GM18526 (cell line): ENCODE data around the gene STRA6.

Experiments
- POLR2A ChIP-seq: IDR thresholded peaks from 3 replicates; pipeline ENCODE4 v1.6.1; 2011; ENCODE audit not compliant: insufficient read length; ENCODE audit errors: extremely low read depth

The STRA6 gene

DNA sequence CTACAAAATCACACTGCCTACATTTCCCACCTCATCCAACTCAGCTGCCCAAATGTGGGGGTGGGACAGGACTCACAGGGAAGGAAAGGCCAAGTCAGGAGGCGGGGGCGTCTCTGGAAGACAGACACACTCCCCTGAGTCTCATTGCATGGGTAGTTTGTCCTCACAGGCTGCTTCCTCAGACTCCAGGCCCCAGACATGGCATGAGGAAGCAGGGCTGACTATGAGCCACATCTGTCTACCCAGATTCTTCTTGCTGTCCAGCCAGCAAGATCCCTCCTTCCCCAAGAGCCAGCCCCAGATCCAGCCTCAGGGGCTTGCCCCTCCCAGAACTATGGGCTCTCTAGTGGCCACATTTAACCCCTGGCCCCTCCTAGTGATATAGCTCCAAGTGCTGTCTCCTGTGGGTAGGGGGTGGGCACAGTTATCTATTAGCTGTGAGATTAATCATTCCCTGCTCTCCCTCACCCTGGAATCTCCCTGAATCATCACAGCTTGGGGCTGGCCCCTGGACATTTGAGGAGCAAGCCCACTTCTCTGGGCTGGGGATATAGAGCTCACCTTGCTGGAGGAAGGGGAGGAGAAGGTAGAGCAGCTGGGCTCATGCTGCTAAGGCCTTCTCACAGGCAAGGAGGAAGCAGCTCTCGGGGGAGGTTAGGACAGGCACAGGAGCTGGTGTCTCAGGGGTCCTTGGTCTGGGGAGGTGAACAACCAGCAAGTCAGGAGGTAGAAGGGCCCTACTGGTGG lies 31.4 kb upstream of the STRA6 start:
- TF ChIP-seq POLR2A = no peak

DNA sequence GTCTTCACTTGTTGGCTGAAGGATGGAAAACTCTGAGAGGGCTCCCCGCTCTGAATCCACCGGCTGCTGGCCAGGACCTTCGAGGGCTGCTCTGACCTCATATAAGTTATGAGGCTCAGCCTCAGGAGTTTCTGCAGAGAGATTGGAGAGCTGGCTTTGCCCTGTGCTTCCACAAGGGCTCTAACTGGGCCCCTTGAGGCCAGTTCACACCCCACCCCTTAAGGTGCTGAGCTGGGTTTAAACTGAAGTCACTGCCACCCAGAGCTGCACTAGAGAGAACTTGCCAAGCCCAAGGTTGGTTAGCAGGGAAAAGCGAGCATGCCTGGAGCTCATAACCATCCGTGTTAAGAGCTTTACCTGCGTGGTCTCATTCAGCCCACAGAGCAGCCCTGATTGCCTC lies 30.8 kb upstream of the STRA6 start:
- no peak for TF ChIP-seq POLR2A

DNA sequence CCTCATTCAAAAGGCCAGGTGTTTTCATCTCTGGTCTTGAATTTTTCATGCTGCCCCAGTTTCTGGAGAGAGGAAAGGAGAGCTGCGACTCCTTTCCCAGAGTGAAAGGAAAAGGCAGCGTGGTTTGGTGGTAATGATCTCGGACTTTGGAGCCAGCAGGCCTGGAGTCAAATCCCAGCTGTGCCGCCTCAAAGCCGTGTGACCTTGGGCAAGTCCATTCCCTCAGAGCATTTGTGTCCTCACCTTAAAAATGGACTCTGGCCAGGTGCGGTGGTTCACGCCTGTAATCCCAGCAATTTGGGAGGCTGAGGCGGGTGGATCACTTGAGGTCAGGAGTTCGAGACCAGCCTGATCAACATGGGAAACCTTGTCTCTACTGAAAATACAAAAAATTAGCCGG lies 28.9 kb upstream of the STRA6 start:
- TF ChIP-seq POLR2A = no peak

DNA sequence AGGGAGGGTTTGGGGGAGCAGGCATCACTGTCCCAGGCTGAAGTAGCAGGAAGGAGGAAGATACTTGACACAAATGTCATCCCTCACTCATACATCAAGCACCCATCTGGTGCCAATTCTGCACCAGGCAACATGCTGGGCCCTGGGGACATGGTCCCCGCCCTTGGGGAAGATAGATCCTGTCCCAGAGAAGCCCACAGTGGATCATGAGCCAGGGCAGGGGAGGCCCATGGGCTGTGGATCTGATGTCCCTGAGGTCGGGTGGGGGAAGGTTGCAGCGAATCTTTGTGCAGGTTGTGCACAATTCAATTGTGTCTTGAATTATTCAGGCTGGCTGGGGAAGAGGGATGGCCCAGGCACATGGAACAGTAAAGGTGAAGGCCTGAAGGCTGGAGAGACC lies 27.1 kb upstream of the STRA6 start:
- TF ChIP-seq POLR2A = no peak

- TF ChIP-seq POLR2A = no peak
Measured at GRCh38 chr15:74228723-74229081, 26.1 kb upstream of the STRA6 start.

GRCh38 chr15:74227968-74228722 lies 25.6 kb upstream of the STRA6 start:
- no peak for TF ChIP-seq POLR2A

DNA sequence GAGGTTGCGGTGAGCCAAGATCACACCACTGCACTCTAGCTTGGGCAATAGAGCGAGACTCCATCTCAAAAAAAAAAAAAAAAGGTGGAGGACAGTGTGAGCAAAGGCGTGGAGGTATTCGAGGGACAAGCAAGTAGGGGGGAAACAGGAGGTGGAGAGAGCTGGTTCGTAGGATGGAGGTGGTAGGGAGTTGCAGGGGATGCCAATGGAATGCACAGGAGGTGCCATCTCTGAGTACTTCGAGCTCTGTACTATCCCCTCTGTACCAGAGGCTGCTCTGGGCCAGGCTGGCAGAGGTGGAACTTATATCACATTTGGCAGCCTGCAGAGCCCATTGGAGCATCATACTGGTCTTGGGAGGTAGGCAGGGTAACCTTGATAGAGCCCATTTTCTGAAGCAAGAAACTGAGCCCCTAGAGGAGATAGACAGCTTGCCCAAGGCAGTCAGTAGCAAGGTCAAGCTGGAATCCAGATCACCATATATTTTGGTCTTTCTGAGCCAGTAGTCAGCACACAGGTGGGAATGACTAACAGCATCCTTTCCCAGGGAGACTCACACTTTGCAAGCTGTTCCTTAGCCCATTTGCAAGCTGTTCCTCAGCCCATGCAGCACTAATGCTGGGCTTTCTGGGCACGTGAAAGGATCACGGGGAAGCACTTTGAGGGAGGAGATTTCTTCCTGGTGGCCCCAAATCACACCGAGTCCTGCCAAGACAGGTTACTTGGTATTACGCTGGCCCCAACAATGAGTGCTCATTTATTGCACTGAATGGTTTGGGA lies 24.4 kb upstream of the STRA6 start:
- no peak for TF ChIP-seq POLR2A

- TF ChIP-seq POLR2A = no peak
Measured at GRCh38 chr15:74225928-74226327, 23.3 kb upstream of the STRA6 start.

GRCh38 chr15:74222240-74223119 lies 19.9 kb upstream of the STRA6 start:
- TF ChIP-seq POLR2A = no peak

DNA sequence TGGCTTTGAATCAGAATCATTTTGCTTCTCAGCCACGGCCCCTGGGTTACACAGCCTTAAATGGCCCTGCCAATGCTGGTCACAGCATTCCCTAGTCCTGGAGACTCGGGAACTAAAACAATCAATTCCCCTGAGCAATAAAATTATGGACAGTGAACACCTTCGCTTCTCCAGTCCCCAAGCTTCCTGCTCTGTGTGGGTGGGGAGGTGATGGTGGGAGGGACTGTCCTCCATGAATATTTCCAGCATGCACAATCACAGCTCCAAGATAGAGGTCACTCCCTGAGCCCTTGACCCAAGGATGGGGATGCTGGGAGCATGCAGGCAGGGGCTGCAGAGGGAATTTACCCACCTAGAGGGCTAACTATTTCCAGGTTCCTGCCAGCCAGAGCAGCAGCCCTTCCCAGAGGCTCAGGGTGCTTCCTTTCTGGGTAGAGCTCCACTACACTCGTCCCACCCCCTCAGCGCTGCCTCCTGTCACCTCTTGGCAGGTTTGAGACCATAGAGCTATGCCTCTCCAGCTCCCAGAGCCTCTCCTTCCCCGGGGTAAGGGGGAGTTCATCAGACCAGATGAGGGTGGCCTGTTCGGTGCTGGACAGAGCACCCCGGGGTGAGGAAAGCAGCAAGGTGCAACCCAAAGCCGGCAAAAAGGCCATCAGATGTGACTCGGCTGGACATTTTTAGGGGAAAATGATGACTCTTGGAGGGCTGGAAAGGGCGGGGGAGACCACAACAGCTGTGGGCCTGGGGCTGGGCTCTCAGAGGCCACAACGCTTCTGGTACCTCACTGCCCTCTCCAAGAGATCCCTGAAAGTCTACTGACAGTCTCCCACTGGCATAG lies 19.0 kb upstream of the STRA6 start:
- TF ChIP-seq POLR2A = no peak

DNA sequence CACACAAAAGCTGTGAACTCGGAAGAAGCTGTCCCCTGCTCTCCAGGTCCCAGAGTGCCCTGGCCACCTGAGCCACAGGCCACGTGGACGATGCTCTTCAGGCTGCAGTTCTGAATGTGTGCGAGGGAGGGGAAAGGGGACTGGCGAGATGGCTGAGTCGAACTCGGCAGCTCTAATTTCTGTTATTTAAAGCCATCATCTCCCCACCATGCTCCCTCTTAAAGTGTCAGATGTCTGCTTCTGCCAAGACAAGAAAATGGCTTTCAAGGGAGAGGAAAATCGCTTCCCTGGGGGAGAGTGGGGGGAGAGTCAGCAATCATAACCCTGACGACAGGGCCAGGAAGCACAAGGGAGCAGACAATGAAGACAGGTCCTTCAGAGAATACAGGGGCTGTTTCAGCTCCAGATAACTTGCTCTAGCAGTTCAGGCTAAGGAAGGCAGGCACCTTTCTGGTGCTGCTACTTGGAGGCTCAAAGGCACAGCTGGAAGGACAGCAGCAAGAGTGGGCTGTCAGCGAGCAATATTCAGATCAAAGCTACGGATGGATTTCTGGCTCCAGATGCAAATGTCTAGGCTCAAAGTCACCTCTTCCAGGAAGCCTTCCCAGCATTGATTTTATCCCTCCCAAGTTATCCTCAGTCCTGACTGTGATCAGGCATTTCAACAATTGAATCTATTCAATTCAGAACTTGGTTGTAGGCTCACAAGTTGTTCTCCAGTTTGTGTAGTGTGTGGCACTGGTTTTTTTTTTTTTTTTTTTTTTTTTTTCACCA lies 18.1 kb upstream of the STRA6 start:
- no peak for TF ChIP-seq POLR2A

- TF ChIP-seq POLR2A = no peak
Measured at GRCh38 chr15:74217907-74218885, 15.6 kb upstream of the STRA6 start.
